Endothelial cell of umbilical vein (primary cell): Measurements from ENCODE around the gene SLC25A44. TPM values are rescaled to one million over a fixed set of nuclear protein-coding genes. Genes with fewer than 3 reads are reported as not detected.

ENCODE experiments used
- BruUV-seq: library from RNA; stranded (reverse); fragments of 400-500 nt; replicated peaks from 2 replicates; lab custom pipeline; 2021; lab: Mats Ljungman, UMichigan
- CTCF ChIA-PET: fragments of 300-600, 350-600 bp; sonication (Branson Sonifier 250); formaldehyde crosslinking; loops from one replicate; lab custom pipeline; 2021; ENCODE audit warnings: antibody characterized with exemption, inconsistent platforms; lab: Charles Lee
- POLR2A ChIA-PET: fragments of 300-600, 350-600 bp; sonication (Branson Sonifier 250); formaldehyde crosslinking; loops from one replicate; lab custom pipeline; 2021; ENCODE audit warnings: antibody characterized with exemption, inconsistent platforms; lab: Charles Lee
- DNase-seq: peaks from one replicate; pipeline ENCODE4 v3.0.0-alpha.2; 2011; ENCODE audit warnings: low read depth, low spot score
- FAIRE-seq: peaks from 2 replicates; lab custom pipeline; 2011; peaks lifted over from hg19 to GRCh38; lab: Jason Lieb, UNC
- H2AFZ ChIP-seq: 2 replicates; pipeline ENCODE4 v1.6.0; 2012; ENCODE audit warnings: low read depth, low read length, control low read depth, inconsistent platforms
- H3K27ac ChIP-seq: 2 replicates; pipeline ENCODE4 v1.5.1; 2011; ENCODE audit warnings: low read depth, mild to moderate bottlenecking, control low read depth, low read length, moderate library complexity; ENCODE audit not compliant: insufficient read depth
- H3K27me3 ChIP-seq, 2 experiments: 2 replicates each; pipeline versions ENCODE4 v1.6.0 to v1.6.1; 2011; ENCODE audit warnings: low read length in 2 of 2, mixed read lengths in 1 of 2; ENCODE audit not compliant: control insufficient read depth in 2 of 2, insufficient read depth in 2 of 2
- H3K36me3 ChIP-seq, 2 experiments: 2 replicates in 1 of 2; 3 replicates in 1 of 2; pipeline ENCODE4 v1.5.1; 2011; ENCODE audit warnings: low read length in 2 of 2, mild to moderate bottlenecking in 1 of 2, moderate library complexity in 1 of 2; ENCODE audit not compliant: control insufficient read depth in 2 of 2, insufficient read depth in 2 of 2; ENCODE audit errors: extremely low read depth in 1 of 2
- H3K4me1 ChIP-seq: 3 replicates; pipeline ENCODE4 v1.5.1; 2011; ENCODE audit warnings: mild to moderate bottlenecking, low read length; ENCODE audit not compliant: control insufficient read depth, insufficient read depth; ENCODE audit errors: extremely low read depth
- H3K4me2 ChIP-seq: 2 replicates; pipeline ENCODE4 v1.6.1; 2011; ENCODE audit warnings: low read length, control low read depth, mixed read lengths; ENCODE audit not compliant: insufficient read depth
- H3K4me3 ChIP-seq, 3 experiments: fragments of 200-600 bp in 1 of 3; sonication (generic), shearing (Covaris generic) in 1 of 3; replicated peaks in 1 of 3; 2 replicates each; pipeline ENCODE4 v1.5.1; 2011 to 2016; ENCODE audit warnings: control low read depth in 3 of 3, low read length in 3 of 3, mild to moderate bottlenecking in 2 of 3, inconsistent platforms in 1 of 3, low read depth in 1 of 3, moderate library complexity in 1 of 3; ENCODE audit not compliant: insufficient read depth in 1 of 3
- H3K79me2 ChIP-seq: 2 replicates; pipeline ENCODE4 v1.6.0; 2012; ENCODE audit warnings: low read length, inconsistent platforms; ENCODE audit not compliant: control insufficient read depth, insufficient read depth
- H3K9ac ChIP-seq: replicated peaks from 2 replicates; pipeline ENCODE3; 2011; ENCODE audit warnings: low read length, control low read depth; ENCODE audit not compliant: insufficient read depth; ENCODE audit errors: extremely low read depth
- H3K9me1 ChIP-seq: replicated peaks from 3 replicates; pipeline ENCODE4 v1.6.0; 2011; ENCODE audit warnings: mild to moderate bottlenecking, low read length; ENCODE audit not compliant: control insufficient read depth, insufficient read depth; ENCODE audit errors: extremely low read depth
- H3K9me3 ChIP-seq: replicated peaks from 2 replicates; pipeline ENCODE4 v1.5.1; 2012; ENCODE audit warnings: low read length, inconsistent platforms; ENCODE audit not compliant: control insufficient read depth, insufficient read depth
- H4K20me1 ChIP-seq: replicated peaks from 2 replicates; pipeline ENCODE3; 2011; ENCODE audit warnings: mild to moderate bottlenecking, low read length; ENCODE audit not compliant: control insufficient read depth, insufficient read depth; ENCODE audit errors: extremely low read depth
- CTCF ChIP-seq, 2 donors: IDR thresholded peaks; 1 replicate in 1 of 2; 2 replicates in 1 of 2; pipeline ENCODE4 v1.5.1; 2011; ENCODE audit warnings: low read length in 2 of 2, mild to moderate bottlenecking in 2 of 2, moderate library complexity in 2 of 2, control low read depth in 1 of 2, inconsistent platforms in 1 of 2, low read depth in 1 of 2; ENCODE audit not compliant: insufficient read depth in 1 of 2; ENCODE audit errors: extremely low read depth in 1 of 2
- EZH2 ChIP-seq: IDR thresholded peaks from 2 replicates; pipeline ENCODE4 v1.6.1; 2012; ENCODE audit warnings: borderline replicate concordance, low read depth, mild to moderate bottlenecking, moderate library complexity, low read length, inconsistent platforms; ENCODE audit not compliant: severe bottlenecking
- FOS ChIP-seq: IDR thresholded peaks from 2 replicates; pipeline ENCODE4 v1.6.1; 2011; ENCODE audit warnings: mild to moderate bottlenecking, low read length, moderate library complexity, borderline replicate concordance; ENCODE audit not compliant: insufficient read depth
- GATA2 ChIP-seq: IDR thresholded peaks from 2 replicates; pipeline ENCODE4 v1.7.0; 2011; ENCODE audit warnings: low read depth, mild to moderate bottlenecking, moderate library complexity, mixed read lengths, low read length; ENCODE audit not compliant: insufficient read length, insufficient read depth
- JUN ChIP-seq: IDR thresholded peaks from 2 replicates; pipeline ENCODE4 v1.6.1; 2011; ENCODE audit warnings: borderline replicate concordance, low read depth; ENCODE audit not compliant: insufficient read length, insufficient read depth
- MAX ChIP-seq: IDR thresholded peaks from 2 replicates; pipeline ENCODE4 v1.6.1; 2011; ENCODE audit not compliant: insufficient read depth, insufficient read length
- MYC ChIP-seq: IDR thresholded peaks from one replicate; pipeline ENCODE4 v1.6.1; 2011; ENCODE audit warnings: mild to moderate bottlenecking, low read depth, low read length
- POLR2A ChIP-seq: IDR thresholded peaks from 2 replicates; pipeline ENCODE4 v1.6.1; 2012; ENCODE audit warnings: low read depth, mild to moderate bottlenecking, control low read depth, low read length
- POLR2AphosphoS5 ChIP-seq: IDR thresholded peaks from 2 replicates; pipeline ENCODE4 v1.6.1; 2012; ENCODE audit warnings: low read depth, mild to moderate bottlenecking, control low read depth, low read length, moderate library complexity; ENCODE audit not compliant: insufficient read depth
- dilution Hi-C: fragments of 300-500 bp; cut with MboI; formaldehyde crosslinking; loops from one replicate; pipeline ENCODE4 v1.15.0; 2019; ENCODE audit warnings: low sequenced_read_pairs; ENCODE audit not compliant: extremely low pct_ligation_motif_present
- intact Hi-C: fragments of 100-400 bp; cut with micrococcal nuclease; formaldehyde crosslinking; loops from one replicate; pipeline ENCODE4 v1.10.0; 2022
- polyA plus RNA-seq, 4 experiments: library from polyadenylated mRNA; depleted of rRNA in 3 of 4; stranded (reverse) in 3 of 4; unstranded in 1 of 4; fragments of >200 nt; gene quantifications; 2 replicates each; pipeline versions ENCODE4 v1.2.1 to v1.2.3, GENCODE V29; 2011 to 2012; ENCODE audit warnings: missing spikeins in 1 of 4
- total RNA-seq: library from RNA; stranded (reverse); gene quantifications from 2 replicates; pipeline ENCODE4 v1.2.3, GENCODE V29; 2021

SLC25A44 gene
- total and polyA plus RNA-seq, 2 donors (not counting 3 experiments of a cell fraction or from before 2014, with no cell fraction given), result 24.0 to 30.6 TPM

GRCh38 chr1:156257711-156258110 is 63.8 kb downstream of the SLC25A44 start:
- Histone ChIP-seq H3K4me3 (no peak overlapping the region), H3K9me1 (no peaks in the 10 kb centered on the region), H3K27me3 (no peaks in the 10 kb centered on the region), H3K27ac (no peak overlapping the region), H3K9ac (no peak overlapping the region), H3K9me3 (no peaks in the 10 kb centered on the region), H3K36me3 (peaks cover 24 to 67% of the 10 kb centered on the region in 2 experiments), H3K4me1 (no peaks in the 10 kb centered on the region), H3K79me2 (no peaks in the 10 kb centered on the region), H4K20me1 (no peaks in the 10 kb centered on the region), H2AFZ (no peak overlapping the region), H3K4me2 (no peak overlapping the region)
- no peak for TF ChIP-seq CTCF (IDR thresholded peaks at IDR 0.05; ENCODE audit: extremely low read depth in 1 of 2, insufficient read depth in 1 of 2, low read depth in 1 of 2, low read length in 2 of 2)
- no peak for TF ChIP-seq MYC
- no peak for TF ChIP-seq MAX
- no peak for TF ChIP-seq GATA2
- TF ChIP-seq FOS, result no peak
- no peak for TF ChIP-seq JUN
- TF ChIP-seq POLR2A, result no peak
- TF ChIP-seq EZH2, result no peak
- no peak for TF ChIP-seq POLR2AphosphoS5
- BruUV-seq, result no TSS peak
- POLR2A ChIA-PET, result no interaction called here
- intact Hi-C loops, result no loop called here
- CTCF ChIA-PET, result interaction anchor here (1.0 to 1.6 kb wide), 5 partner anchors 14 to 112 kb away, joined by 3 to 4 read pairs (median 3); partner anchors contain the start of gene SMG5
- no peak for DNase-seq
- dilution Hi-C loops, result no loop called here
- FAIRE-seq, result no peak
